Uterus (tissue), 2 donors: ENCODE measurements around the gene GRIN2B.

Experiments used
- CTCF ChIP-seq, 4 experiments: fragments of 200-600 bp in 2 of 4; fragments of 450-650 bp in 2 of 4; sonication (generic) in 2 of 4; IDR thresholded peaks; one replicate each; pipeline ENCODE4 v1.5.1; 2016 to 2019; ENCODE audit warnings: antibody characterized with exemption in 4 of 4, mild to moderate bottlenecking in 2 of 4, moderate library complexity in 1 of 4
- POLR2A ChIP-seq, 2 donors: fragments of 450-650 bp; IDR thresholded peaks; one replicate each; pipeline ENCODE4 v1.6.1; 2016; ENCODE audit warnings: antibody characterized with exemption in 2 of 2, mild to moderate bottlenecking in 1 of 2, moderate library complexity in 1 of 2

- no peak for TF ChIP-seq POLR2A (IDR thresholded peaks at IDR 0.05)
- no peak for TF ChIP-seq CTCF (IDR thresholded peaks at IDR 0.05)
Observed at GRCh38 chr12:13947276-13947946, 34.0 kb downstream of the GRIN2B start.
